ENCODE measurements around the gene SEC14L3.

The SEC14L3 gene

DNA sequence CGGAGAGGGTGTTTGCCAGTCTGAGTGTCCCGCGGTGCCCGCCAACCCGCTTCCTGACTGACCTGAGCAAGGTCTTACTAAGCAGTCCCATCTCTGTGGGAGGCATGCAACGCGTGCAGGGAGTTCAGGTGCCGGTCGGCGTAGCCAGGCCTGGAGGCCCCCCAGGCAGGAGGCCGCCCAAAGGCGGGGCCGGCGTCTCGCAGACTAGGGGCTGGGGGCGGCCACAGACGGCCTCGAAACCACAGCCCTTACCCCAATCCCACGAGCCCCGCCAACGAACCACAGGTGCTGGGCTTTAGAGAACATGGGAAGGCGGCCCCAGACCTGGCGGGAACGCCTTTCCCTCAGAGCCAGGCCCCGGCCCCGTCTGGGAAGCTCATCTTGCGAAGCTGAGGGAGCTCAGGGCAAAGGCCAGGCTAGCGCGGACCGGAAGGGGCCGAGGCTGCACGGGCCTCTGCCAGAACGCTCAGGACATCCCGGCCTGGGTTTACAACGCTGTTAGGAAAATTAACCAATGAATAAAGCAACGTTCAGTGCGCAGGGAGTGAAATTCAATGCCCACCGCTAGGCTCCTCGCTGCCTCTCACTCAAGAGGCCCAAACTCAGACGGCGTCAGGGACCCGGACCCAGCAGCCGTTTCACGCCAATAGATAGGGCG, 48.4 kb downstream of the SEC14L3 start:
- no peak for DNase-seq (ENCODE audit: low read depth)

DNA sequence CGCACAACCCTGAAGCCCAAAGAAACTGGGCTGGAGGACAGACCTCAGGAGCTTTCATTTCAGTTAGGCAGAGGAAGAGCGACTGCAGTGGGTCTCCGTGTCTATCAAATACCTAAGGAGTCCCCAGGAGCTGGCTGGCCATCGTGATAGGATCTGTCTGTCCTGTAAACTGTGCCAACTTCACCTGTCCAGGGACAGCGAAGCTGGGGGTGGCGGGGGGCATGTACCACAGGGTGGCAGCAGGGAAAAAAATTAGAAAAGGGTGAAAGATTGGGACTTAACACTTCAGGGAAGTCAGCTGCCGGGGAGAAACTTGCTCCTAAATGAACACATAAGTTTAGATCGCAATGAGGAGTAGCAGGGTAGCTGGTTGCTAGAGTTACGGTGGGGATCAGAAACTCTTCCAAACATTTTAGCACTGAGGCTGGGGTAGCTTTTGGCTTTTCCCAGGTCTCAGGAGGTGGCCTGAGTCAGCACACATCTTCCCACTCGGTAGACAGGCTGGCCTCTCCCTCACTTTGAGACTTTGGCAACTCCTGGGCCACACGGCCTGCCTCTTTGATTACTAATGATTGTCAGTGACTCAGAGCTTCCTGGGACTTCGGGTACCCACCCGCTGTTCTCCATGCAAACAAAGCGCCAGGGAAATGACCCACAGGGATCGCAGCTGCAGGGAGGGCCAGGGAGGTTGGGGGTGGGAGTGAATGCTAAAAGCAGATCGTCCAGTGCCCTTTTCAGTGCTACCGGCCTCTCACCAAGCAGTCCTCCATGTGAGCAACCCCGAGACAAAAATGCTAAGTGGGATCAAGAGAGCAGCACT, 49.1 kb downstream of the SEC14L3 start:
- no peak for DNase-seq (ENCODE audit: low read depth)

DNA sequence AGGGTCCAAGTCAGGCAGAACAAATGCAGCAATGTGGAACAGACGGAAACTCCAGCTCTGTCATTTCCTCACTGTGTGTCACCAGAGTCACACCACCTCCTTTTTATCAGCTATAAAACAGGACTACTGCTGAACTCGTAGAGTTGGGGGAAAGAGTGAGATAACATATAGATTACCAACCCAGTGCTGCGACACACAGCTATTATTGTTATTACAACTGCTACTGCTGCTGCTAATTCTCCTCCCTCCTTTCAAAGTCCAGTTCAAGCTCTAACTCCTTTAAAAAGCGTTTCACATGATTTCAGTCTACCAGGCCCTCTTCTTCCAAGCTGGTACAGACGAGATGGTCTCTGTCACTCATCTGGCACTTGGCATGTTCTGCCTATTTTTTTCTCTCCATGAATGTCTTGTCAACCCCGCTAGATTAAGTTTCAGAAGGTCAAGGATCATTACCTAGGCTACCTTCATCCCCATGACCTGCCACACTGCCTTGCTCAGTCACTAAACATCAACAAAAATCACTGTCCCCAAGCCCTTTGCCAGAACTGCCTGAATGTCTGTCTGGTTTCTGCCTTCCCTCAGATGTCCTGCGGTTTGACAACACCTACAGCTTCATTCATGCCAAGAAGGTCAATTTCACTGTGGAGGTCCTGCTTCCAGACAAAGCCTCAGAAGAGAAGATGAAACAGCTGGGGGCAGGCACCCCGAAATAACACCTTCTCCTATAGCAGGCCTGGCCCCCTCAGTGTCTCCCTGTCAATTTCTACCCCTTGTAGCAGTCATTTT, 49.9 kb downstream of the SEC14L3 start:
- no peak for DNase-seq (ENCODE audit: low read depth)

DNA sequence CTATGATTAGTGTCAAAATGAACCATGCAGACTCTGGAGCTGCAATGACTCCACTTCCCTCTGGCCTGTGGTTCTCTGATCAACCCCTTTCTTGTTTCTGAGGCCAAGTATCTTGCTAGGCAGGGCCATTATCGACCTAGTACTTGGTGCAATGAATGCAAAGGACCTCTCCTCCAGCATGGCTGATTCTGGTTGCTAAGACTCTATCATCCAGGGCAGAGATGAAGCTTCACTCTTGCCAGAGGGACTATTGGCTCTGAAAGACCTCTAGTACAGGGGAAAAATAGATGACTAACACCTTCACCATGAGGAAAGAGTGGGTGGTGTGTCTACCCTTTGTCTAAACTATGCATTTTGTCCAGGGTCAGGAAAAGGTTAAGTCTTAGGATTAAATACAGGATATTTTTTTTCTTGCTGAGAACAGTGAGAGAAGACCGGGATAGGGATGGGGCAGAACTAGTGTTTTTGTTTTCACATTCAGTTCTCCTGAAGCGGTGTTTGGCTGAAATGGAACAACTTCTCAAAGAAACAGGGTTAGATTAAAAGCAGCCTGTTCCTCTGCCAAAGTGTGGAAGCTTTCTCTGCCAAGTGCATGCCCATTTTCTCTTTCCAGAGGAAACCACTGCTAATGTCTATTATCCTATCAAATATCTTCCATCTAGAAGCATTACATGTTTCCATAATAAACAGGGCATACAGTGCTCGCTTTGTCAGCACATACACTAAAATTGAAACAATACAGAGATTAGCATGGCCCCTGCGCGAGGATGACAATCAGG, 51.3 kb downstream of the SEC14L3 start:
- no peak for DNase-seq (ENCODE audit: low read depth)

DNA sequence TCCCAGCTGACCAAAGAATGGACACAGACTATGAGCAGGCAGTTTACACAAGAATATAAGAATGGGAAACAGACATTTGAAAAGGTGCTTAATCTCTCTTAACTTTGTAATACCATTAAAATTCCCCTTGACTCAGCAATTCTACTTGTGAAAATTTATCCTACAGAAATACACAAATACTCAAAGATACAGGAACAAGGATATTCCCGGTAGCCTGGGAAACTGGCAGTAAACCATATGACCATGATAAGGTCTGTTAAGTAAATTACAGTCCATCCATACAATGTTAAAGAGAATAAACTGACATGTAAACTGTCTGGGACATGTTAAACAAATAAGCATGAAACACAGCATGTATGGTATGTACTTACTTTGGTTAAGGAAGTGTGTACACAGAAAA, 55.0 kb downstream of the SEC14L3 start:
- DNase-seq (ENCODE audit: low read depth) = no peak

DNA sequence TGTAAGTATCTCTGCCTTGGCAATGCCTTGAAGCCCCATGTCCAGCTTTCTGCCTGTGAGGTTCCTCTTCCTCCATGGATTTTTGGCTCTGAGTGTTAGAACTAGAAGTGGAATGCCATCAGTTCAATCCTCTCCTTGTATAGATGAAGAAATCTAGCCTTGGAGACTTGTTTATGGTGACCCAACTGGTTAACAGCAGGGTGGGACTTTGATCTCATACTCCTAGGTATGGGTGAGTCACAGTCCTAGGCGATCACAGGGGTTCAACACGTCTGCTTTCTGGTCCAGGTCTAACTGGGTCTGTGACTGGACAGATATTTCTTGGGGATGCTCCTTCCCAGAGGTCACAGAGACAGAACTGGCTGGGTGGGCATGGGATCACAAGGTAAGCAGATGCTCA, 55.4 kb downstream of the SEC14L3 start:
- no peak for DNase-seq (ENCODE audit: low read depth)

DNA sequence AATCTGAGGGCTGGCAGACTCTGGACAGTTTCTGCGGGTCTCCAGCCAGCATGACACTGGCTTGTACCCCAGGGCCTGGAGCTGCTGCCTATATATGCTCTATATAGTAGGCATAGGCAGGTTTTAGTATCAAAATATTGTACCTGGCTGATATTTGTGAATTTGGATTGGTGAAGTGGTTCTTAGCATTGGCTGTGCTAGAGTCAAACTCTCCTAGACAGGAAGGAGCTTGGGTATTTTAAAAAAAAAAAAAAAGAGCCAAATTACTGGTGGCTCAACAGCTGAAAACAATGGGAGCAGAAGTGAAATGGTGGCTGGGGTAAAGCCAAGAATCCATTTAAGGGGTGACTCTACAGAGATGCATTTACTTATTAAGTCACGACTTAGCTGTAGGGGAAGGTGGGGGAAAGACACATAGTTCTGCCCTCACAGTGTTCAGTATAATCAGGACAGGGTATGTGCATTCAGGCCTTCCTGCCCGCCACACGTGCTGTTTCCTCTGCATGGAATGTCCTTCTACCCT, 57.2 kb downstream of the SEC14L3 start:
- no peak for DNase-seq (ENCODE audit: low read depth)

DNA sequence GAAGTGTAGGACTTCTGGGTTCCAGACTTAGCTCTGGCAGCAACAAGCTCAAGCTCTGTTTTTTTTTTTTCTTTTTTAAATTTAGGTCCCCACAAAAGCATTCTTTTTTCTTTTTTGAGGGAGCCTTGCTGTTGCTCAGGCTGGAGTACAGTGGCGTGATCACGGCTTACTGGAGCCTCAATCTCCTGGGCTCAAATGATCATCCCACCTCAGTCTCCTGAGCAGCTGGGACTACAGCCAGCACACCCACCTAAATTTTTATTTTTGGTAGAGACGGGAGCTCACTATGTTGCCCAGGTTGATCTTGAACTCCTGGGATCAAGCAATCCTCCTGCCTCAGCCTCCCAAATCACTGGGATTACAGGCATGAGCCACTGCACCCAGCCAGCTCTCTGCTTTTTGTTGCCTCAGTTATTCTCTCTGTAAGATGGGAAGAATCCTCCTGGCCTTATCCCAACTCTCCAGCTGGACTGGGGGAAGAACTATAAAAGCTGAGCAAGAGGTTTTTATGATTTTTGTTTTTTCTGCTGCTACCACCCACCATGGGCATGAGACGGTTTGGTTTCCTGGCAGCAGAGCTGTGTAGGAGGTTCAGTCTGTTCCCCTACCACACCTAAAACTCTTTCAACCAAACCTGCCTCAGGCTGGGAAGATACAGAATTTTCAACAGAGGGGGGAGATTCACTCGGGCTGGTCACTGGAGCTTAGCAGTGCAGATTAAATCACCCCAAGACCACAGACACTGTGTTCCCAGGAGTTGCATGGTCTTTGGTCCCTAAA, 57.9 kb downstream of the SEC14L3 start:
- no peak for DNase-seq (ENCODE audit: low read depth)

DNA sequence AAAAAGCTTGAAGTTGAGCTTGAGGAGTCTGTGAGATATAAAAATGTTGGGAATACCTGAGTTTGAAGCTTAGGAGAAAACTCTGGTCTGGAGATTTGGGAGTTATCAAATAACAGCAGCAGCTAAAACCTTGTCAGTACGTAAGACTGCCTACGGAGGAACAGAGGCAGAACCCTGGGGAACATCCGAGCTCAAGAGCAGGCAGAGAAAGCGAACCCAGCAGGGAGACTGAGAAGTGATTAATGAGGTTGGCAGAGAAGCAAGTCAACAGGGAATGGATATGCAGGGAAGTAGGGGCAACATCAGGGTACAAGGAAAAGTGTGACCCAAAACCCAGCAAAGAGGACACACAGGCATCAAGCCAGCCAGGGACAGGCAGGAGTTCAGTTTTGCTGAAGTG, 58.8 kb downstream of the SEC14L3 start:
- DNase-seq (ENCODE audit: low read depth) = no peak

DNA sequence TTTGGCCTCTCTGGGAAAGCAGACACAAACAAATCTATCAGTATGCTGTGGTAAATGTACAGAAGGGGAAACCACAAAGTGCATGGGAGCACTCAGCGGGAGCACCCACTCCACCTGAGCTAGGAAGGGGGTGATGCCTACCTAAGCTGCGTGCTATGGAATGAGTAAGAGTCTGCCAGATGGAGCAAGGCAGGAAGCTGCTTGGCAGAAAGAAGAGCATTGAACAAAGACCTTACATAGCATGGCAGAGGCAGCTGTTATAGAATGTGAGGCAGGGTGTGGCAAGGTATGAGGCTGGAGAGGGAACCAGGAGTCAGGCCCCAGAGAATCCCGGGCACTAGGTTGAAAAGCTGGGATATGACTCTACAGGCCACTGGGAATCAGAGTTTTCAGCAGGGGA, 60.0 kb downstream of the SEC14L3 start:
- DNase-seq (ENCODE audit: low read depth) = no peak
